ENCODE results near the gene ATXN1.

- TF ChIP-seq EP300 (conservative IDR thresholded peaks at IDR 0.05; ENCODE audit: poor library complexity, severe bottlenecking), result no peak
- TF ChIP-seq CTCF (IDR thresholded peaks at IDR 0.05; ENCODE audit: poor library complexity, severe bottlenecking), result no peak
- TF ChIP-seq POLR2AphosphoS5 (IDR thresholded peaks at IDR 0.05), result no peak
These were observed 44.9 kb downstream of the ATXN1 start for GRCh38 chr6:16716321-16716858.

Measured in neural cell (in vitro differentiated cells).